ENCODE measurements around the gene RRP1B. TPM values are rescaled to one million over a fixed set of nuclear protein-coding genes. Genes with fewer than 3 reads are reported as not detected.

RRP1B gene
- total and polyA plus RNA-seq, 9 of the 15 experiments (the other 6 are each of a cell fraction or from before 2014, with no cell fraction given), result 6.8 to 66.6 (median 41.9) TPM

DNA sequence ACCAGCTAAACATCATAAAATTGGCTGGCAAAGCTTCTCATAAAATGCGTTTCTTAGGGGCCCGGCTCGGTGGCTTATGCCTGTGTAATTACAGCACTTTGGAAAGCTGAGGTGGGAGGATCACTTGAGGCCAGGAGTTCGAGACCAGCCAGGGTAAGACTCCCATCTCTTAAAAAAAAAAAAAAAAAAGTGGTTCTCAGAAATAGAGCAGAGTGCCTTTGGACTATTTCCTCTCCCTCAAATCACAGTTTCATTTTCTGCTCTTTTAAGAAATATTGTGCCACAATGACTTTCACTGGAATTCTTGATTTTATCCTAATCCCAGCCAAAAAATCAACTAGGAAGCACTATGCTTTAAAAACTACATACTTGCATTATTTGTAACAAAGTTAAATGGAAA lies 13.4 kb upstream of the RRP1B start (continued):
- TF ChIP-seq, protein P1, sequence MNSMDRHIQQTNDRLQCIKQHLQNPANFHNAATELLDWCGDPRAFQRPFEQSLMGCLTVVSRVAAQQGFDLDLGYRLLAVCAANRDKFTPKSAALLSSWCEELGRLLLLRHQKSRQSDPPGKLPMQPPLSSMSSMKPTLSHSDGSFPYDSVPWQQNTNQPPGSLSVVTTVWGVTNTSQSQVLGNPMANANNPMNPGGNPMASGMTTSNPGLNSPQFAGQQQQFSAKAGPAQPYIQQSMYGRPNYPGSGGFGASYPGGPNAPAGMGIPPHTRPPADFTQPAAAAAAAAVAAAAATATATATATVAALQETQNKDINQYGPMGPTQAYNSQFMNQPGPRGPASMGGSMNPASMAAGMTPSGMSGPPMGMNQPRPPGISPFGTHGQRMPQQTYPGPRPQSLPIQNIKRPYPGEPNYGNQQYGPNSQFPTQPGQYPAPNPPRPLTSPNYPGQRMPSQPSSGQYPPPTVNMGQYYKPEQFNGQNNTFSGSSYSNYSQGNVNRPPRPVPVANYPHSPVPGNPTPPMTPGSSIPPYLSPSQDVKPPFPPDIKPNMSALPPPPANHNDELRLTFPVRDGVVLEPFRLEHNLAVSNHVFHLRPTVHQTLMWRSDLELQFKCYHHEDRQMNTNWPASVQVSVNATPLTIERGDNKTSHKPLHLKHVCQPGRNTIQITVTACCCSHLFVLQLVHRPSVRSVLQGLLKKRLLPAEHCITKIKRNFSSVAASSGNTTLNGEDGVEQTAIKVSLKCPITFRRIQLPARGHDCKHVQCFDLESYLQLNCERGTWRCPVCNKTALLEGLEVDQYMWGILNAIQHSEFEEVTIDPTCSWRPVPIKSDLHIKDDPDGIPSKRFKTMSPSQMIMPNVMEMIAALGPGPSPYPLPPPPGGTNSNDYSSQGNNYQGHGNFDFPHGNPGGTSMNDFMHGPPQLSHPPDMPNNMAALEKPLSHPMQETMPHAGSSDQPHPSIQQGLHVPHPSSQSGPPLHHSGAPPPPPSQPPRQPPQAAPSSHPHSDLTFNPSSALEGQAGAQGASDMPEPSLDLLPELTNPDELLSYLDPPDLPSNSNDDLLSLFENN (IDR thresholded peaks at IDR 0.05; ENCODE audit: low read depth in 2 of 2, low read length in 2 of 2), result no peak
- TF ChIP-seq, protein P2, sequence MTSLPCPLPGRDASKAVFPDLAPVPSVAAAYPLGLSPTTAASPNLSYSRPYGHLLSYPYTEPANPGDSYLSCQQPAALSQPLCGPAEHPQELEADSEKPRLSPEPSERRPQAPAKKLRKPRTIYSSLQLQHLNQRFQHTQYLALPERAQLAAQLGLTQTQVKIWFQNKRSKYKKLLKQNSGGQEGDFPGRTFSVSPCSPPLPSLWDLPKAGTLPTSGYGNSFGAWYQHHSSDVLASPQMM (CRISPR knock-in tag; IDR thresholded peaks at IDR 0.05), result no peak
- no peak for TF ChIP-seq SRSF7 (optimal IDR thresholded peaks at IDR 0.05; ENCODE audit: low read depth, low read length)
- TF ChIP-seq, protein P3, sequence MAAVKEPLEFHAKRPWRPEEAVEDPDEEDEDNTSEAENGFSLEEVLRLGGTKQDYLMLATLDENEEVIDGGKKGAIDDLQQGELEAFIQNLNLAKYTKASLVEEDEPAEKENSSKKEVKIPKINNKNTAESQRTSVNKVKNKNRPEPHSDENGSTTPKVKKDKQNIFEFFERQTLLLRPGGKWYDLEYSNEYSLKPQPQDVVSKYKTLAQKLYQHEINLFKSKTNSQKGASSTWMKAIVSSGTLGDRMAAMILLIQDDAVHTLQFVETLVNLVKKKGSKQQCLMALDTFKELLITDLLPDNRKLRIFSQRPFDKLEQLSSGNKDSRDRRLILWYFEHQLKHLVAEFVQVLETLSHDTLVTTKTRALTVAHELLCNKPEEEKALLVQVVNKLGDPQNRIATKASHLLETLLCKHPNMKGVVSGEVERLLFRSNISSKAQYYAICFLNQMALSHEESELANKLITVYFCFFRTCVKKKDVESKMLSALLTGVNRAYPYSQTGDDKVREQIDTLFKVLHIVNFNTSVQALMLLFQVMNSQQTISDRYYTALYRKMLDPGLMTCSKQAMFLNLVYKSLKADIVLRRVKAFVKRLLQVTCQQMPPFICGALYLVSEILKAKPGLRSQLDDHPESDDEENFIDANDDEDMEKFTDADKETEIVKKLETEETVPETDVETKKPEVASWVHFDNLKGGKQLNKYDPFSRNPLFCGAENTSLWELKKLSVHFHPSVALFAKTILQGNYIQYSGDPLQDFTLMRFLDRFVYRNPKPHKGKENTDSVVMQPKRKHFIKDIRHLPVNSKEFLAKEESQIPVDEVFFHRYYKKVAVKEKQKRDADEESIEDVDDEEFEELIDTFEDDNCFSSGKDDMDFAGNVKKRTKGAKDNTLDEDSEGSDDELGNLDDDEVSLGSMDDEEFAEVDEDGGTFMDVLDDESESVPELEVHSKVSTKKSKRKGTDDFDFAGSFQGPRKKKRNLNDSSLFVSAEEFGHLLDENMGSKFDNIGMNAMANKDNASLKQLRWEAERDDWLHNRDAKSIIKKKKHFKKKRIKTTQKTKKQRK (IDR thresholded peaks at IDR 0.05; ENCODE audit: borderline replicate concordance, low read depth, low read length), result no peak
- no peak for TF ChIP-seq MEIS2 (IDR thresholded peaks at IDR 0.05; ENCODE audit: partially characterized antibody)
- no peak for TF ChIP-seq THRAP3 (IDR thresholded peaks at IDR 0.05; ENCODE audit: borderline replicate concordance)
- TF ChIP-seq, protein P4, sequence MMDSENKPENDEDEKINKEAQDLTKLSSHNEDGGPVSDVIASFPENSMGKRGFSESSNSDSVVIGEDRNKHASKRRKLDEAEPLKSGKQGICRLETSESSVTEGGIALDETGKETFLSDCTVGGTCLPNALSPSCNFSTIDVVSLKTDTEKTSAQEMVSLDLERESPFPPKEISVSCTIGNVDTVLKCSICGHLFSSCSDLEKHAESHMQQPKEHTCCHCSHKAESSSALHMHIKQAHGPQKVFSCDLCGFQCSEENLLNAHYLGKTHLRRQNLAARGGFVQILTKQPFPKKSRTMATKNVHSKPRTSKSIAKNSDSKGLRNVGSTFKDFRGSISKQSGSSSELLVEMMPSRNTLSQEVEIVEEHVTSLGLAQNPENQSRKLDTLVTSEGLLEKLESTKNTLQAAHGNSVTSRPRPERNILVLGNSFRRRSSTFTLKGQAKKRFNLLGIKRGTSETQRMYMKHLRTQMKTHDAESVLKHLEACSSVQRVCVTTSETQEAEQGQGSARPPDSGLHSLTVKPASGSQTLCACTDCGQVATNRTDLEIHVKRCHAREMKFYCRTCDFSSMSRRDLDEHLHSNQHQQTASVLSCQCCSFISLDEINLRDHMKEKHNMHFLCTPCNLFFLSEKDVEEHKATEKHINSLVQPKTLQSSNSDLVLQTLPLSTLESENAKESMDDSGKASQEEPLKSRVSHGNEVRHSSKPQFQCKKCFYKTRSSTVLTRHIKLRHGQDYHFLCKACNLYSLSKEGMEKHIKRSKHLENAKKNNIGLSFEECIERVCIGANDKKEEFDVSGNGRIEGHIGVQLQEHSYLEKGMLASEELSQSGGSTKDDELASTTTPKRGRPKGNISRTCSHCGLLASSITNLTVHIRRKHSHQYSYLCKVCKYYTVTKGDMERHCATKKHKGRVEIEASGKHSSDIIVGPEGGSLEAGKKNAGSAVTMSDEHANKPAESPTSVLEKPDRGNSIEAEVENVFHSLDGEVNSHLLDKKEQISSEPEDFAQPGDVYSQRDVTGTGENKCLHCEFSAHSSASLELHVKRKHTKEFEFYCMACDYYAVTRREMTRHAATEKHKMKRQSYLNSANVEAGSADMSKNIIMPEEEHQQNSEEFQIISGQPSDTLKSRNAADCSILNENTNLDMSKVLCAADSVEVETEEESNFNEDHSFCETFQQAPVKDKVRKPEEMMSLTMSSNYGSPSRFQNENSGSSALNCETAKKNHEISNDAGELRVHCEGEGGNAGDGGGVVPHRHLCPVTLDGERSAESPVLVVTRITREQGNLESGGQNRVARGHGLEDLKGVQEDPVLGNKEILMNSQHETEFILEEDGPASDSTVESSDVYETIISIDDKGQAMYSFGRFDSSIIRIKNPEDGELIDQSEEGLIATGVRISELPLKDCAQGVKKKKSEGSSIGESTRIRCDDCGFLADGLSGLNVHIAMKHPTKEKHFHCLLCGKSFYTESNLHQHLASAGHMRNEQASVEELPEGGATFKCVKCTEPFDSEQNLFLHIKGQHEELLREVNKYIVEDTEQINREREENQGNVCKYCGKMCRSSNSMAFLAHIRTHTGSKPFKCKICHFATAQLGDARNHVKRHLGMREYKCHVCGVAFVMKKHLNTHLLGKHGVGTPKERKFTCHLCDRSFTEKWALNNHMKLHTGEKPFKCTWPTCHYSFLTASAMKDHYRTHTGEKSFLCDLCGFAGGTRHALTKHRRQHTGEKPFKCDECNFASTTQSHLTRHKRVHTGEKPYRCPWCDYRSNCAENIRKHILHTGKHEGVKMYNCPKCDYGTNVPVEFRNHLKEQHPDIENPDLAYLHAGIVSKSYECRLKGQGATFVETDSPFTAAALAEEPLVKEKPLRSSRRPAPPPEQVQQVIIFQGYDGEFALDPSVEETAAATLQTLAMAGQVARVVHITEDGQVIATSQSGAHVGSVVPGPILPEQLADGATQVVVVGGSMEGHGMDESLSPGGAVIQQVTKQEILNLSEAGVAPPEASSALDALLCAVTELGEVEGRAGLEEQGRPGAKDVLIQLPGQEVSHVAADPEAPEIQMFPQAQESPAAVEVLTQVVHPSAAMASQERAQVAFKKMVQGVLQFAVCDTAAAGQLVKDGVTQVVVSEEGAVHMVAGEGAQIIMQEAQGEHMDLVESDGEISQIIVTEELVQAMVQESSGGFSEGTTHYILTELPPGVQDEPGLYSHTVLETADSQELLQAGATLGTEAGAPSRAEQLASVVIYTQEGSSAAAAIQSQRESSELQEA (IDR thresholded peaks at IDR 0.05; ENCODE audit: low read depth), result no peak
- no peak for TF ChIP-seq MCM7 (IDR thresholded peaks at IDR 0.05)
- TF ChIP-seq ELF1 (tag; IDR thresholded peaks at IDR 0.05), result 0 out of 2 replicates have a peak, but pooled peaks have one; percentile 46
- no peak for TF ChIP-seq TCFL5 (CRISPR knock-in tag; conservative IDR thresholded peaks at IDR 0.05)
- no peak for TF ChIP-seq HNRNPUL1 (IDR thresholded peaks at IDR 0.05; ENCODE audit: low read length)
- no peak for TF ChIP-seq HNRNPLL (IDR thresholded peaks at IDR 0.05; ENCODE audit: low read depth, low read length, poor library complexity, severe bottlenecking)

All from K562 (cell line).